GM12892 (cell line): ENCODE measurements around the gene SLC5A6.

ENCODE experiments used
- POLR2A ChIP-seq: IDR thresholded peaks from 2 replicates; pipeline ENCODE4 v1.6.1; 2011; ENCODE audit warnings: low read depth, low read length, control low read depth
- TAF1 ChIP-seq: IDR thresholded peaks from 2 replicates; pipeline ENCODE4 v1.6.1; 2011; ENCODE audit warnings: low read depth, mild to moderate bottlenecking, control low read depth, low read length, borderline replicate concordance

DNA sequence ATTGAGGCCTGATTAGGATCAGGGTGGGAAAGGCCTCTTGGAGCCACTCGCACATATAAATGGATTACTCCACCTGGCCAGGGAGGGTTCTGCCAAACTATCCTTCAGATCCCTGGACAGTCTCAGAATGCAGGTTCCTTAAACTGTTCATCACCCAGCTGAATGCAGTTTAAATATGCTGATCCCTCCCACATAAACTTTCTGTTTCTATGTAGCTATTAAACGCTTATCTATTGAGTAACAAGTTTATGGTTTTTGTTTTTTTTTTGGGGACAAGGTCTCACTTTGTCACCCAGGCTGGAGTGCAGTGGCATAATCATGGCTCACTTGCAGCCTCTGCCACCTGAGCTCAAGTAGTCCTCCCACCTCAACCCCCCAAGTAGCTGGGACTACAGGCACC, 7.0 kb upstream of the SLC5A6 start:
- TF ChIP-seq POLR2A (no peak), TAF1 (no peak)
